PFSK-1 (cell line): Measurements from ENCODE around the gene PCDHGA12.

ENCODE experiments used
- FOXP2 ChIP-seq: optimal IDR thresholded peaks from 2 replicates; pipeline ENCODE3; 2011; ENCODE audit warnings: borderline replicate concordance, control low read depth, inconsistent platforms; ENCODE audit not compliant: insufficient read depth; ENCODE audit errors: extremely low read length, extremely low read depth
- POLR2AphosphoS5 ChIP-seq: IDR thresholded peaks from 2 replicates; pipeline ENCODE4 v1.6.1; 2012; ENCODE audit warnings: low read depth, mild to moderate bottlenecking, control low read depth, low read length, moderate library complexity
- TF ChIP-seq, protein P1 (sequence below), 2 experiments: IDR thresholded peaks; 2 replicates each; pipeline versions ENCODE4 v1.6.1 to v1.8.0; 2011 to 2012; ENCODE audit warnings: low read depth in 2 of 2, low read length in 2 of 2, control low read depth in 1 of 2, inconsistent platforms in 1 of 2, mild to moderate bottlenecking in 1 of 2, moderate library complexity in 1 of 2; ENCODE audit not compliant: insufficient read depth in 1 of 2

DNA sequence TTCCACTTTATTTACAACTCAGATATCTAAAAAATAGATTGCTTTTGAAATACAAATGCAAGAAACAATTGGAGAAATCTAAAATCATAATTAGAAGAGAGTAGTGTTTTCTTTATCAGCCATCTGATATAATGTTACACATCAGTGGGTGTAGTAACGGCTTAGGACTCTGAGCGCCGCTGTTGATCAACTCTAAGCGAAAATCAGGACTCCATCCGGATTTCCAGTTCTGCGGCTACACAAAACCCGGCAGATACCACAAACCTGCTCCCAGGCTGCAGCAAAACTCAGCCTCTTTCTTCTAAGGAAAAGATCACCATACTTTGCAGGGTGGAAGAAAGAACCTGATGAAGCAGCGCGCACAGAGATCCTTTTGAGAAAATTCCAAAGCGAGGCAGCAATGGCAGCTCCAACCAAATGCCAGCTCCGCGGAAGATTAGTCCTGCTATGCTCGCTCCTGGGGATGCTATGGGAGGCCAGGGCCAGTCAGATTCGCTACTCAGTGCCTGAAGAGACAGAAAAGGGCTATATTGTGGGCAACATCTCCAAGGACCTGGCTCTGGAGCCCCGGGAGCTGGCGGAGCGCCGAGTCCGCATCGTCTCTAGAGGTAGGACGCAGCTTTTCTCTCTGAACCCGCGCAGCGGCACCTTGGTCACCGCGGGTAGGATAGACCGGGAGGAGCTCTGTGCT is 27.6 kb upstream of the PCDHGA12 start, which contains the start of gene PCDHGA9:
- no peak for TF ChIP-seq FOXP2
- no peak for TF ChIP-seq POLR2AphosphoS5
- TF ChIP-seq, protein P1, sequence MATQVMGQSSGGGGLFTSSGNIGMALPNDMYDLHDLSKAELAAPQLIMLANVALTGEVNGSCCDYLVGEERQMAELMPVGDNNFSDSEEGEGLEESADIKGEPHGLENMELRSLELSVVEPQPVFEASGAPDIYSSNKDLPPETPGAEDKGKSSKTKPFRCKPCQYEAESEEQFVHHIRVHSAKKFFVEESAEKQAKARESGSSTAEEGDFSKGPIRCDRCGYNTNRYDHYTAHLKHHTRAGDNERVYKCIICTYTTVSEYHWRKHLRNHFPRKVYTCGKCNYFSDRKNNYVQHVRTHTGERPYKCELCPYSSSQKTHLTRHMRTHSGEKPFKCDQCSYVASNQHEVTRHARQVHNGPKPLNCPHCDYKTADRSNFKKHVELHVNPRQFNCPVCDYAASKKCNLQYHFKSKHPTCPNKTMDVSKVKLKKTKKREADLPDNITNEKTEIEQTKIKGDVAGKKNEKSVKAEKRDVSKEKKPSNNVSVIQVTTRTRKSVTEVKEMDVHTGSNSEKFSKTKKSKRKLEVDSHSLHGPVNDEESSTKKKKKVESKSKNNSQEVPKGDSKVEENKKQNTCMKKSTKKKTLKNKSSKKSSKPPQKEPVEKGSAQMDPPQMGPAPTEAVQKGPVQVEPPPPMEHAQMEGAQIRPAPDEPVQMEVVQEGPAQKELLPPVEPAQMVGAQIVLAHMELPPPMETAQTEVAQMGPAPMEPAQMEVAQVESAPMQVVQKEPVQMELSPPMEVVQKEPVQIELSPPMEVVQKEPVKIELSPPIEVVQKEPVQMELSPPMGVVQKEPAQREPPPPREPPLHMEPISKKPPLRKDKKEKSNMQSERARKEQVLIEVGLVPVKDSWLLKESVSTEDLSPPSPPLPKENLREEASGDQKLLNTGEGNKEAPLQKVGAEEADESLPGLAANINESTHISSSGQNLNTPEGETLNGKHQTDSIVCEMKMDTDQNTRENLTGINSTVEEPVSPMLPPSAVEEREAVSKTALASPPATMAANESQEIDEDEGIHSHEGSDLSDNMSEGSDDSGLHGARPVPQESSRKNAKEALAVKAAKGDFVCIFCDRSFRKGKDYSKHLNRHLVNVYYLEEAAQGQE (IDR thresholded peaks at IDR 0.05; ENCODE audit: insufficient read depth in 1 of 2, low read depth in 2 of 2, low read length in 2 of 2): no peak
